HS-5 (cell line): Measurements from ENCODE around the gene SMYD5.
"Not testable (repeated sequence)": the region's sequence is repeated elsewhere in the genome, so short reads cannot be mapped to it uniquely, and the experiment has no call there.

Experiments
- DNase-seq: peaks from one replicate; pipeline ENCODE4 v3.0.0-alpha.2; 2012; ENCODE audit warnings: low read depth

SMYD5 gene

DNA sequence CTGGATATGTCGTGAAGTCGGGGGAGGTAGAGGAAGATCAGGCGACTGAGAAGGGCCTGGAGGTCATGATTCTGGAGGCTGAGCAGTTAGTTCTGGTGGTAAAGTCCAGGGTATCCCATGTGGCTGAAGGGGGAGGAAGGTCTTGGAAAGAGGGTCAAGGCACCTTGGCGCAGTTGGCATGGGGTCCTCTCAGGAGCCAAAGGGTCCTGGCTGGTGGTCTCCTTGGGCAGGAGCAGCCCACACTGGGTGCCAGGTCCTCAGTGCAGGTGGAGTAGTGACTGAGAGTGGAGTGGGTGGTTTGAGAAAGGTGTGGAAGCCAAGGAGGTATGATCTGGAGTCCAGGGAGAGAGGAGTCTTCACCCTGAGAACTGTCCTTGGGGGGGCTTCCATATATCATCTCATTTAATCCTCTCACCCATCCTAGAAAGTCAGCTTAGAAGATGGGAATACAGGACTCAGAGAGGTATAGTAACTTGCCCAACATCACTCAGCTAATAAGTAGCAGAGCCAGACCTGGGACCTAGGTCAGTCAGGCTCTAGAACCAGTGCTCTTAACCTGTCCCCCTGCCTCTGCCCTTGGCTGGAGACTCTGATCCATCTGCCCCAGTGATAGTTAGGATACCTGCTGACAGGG, 45.8 kb downstream of the SMYD5 start:
- no peak for DNase-seq

DNA sequence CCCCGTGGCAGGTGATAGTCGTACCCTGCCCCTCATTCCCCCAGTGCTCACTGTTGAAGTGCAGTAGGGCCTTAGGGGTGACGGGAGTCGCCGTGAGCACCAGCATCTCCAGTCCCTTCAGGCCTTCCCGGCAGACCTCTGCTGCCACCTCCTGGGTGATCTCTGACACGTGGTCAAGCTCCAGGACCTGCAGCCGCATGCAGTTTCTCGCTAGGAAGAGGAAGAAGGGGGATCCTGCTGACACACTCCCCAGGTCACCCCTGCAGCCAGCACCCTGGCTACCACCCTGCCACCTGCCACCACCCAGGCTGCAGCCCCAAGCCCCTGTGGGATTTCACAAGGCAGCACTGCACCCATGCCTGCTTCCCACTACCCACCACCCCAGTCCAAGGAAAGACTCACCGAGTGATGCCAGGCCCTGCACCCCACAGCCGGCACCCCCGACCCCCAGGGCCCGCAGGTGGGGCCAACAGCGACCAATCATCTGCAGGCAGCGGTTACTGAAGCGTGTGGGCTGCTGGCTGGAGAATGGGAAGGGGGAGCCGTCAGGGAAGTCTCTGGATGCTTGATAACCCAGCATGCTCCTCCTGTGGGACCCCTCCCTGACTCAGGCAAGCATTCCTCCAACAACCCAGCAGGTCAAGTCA, 46.4 kb downstream of the SMYD5 start:
- DNase-seq: no peak

DNA sequence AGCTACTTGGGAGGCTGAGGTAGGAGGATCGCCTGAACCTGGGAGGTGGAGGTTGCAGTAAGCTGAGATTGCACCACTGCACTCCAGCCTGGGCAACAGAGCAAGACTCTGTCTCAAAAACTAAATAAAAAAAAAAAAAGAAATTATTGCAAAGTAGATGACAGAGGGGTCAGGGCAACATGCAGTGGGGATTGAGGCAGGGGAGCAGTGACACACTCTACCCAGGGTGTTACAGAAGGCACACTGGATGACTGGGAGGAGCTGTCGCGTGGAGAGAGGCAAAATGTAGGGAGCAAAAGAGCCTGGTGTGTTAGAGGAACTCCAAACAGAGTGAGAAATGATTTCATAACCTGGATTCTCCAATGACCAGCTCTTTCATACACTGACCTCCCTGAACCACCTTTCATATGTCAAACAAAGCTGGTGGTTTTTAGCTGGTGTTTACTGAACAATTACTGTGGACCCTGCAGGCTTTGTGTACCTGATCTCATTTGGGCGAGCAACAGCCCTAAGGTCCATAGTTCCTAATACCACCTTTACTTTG, 48.1 kb downstream of the SMYD5 start:
- no peak for DNase-seq

DNA sequence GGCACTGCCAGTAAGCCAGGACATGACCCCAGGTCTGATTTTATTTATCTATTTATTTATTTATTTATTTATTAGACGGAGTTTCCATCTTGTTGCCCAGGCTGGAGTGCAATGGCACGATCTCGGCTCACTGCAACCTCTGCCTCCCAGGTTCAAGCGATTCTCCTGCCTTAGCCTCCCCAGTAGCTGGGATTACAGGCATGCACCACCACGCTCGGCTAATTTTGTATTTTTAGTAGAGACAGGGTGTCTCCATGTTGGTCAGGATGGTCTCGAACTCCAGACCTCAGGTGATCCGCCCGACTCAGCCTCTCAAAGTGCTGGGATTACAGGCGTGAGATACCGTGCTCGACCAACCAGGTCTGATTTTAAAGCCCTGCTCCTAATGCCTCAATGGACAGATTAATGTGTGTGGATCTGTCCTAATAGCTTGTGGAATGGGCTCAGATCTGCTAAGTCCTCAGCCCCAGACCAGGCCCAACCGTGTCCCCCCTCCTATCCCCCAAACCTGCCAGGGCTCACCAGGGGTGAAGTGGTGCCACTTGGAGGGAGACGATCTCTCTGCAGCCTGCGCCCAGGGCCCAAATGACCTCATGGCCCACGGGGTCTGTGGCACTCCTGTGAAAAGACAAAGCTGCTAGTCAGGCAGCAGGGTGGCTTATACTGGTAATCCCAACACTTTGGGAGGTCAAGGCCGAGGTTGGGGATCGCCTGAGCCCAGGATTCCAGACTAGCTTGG, 48.8 kb downstream of the SMYD5 start:
- not testable (repeated sequence) for DNase-seq

DNA sequence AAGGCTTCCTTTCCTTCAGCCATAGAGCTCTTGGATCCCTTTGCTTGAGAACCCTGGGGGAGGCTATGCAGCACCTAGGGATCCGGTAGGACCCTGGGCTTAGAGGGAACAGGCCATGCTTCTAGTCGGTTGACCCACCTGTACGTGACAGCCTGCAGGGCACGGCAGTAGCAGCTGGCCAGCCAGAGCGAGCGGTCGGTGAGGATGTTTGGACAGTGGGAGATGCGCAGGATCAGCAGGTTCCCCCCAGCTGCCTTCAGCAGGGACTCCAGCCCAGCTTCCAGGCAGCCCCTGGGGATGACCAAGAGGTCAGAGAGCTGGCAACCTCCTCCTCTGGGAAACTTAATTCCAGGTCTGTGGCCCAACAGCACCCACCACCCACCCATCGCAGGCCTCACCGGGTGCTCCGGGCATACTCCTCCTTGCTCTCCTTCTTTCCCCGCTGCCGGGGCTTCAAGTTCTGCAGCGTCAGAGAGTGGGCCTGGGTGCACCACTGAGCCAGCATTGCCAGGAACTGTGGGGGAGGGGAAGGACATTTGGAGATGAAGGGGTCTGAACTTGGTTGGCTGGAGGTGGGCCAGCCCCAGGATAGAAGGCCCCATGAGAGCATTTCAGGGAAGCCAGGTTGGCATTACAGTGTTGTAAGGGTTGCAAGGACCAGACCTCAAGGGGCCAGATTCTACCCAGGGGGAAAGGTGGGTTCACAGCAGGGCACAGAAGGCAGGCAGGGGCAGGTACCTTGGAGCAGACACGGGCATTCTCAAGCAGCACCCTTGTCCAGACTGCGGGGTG, 49.7 kb downstream of the SMYD5 start:
- DNase-seq: no peak

DNA sequence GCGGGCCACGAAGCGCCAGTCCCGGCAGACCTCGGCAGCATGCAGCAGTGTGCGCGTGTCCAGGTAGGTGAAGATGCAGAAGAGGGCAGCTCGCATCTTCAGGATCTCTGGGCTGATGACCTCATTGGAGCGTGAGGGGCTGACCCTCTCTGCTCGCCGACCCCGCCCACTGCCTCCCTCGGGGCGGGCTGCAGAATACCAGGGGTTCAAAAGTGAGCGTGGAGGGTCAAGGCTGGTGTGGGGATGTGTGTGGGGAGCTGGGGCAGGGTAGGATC, 50.2 kb downstream of the SMYD5 start:
- DNase-seq: no peak

DNA sequence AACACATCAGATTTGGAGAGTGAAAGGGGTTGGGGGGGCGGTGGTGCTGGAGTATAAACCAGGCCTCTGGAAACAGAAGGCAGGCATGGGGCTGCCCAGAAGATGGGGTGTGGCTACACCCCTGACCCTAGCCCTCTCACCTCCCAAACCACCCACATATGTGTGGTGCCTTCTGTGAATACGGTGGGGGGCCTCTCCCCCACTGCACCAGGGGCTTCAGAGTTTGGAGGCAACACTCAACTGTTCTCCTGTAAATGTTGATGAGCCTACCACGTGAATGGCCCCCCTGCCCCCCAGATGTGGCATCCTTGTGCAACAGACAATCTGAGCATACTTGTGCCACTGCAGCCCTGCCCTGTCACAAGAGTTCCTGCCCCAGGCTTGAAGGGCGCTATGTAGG, 50.7 kb downstream of the SMYD5 start:
- DNase-seq: no peak

DNA sequence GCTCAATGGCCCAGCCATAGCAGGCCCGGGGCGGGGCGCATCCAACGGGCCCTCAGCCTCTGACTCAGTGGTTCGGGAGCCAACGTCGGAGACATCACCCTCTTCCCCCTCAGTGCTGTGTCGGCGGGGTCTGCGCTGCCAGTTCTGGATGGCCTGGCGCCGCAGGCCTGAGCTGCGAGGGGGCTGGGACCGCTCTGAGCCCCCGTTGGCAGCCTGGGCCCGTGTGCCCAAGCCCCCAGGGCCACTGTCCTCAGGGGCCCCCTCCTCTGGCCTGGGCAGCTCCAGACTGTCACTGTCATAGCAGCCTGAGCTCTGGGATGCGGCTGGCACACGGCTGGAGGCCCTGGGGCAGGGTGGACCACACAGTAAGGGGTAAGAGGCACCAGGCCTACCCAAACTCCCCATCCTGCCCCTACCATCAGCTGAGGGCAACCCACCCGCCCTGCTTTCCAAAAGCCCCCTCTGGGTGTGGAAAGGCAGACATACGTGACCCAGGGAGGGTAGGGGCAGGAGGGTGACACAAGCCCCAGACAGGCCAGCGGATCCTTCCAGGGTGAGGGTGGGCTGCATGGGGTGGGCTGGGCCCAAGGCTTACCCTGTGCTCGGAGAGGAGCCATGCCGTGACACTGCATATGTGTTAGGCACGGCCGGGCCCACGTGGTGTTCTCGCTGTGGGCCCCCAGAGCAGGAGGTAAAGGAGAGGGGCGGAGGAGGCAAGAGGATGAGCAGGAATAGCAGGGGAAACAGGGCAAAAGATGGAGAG, 51.4 kb downstream of the SMYD5 start:
- no peak for DNase-seq

DNA sequence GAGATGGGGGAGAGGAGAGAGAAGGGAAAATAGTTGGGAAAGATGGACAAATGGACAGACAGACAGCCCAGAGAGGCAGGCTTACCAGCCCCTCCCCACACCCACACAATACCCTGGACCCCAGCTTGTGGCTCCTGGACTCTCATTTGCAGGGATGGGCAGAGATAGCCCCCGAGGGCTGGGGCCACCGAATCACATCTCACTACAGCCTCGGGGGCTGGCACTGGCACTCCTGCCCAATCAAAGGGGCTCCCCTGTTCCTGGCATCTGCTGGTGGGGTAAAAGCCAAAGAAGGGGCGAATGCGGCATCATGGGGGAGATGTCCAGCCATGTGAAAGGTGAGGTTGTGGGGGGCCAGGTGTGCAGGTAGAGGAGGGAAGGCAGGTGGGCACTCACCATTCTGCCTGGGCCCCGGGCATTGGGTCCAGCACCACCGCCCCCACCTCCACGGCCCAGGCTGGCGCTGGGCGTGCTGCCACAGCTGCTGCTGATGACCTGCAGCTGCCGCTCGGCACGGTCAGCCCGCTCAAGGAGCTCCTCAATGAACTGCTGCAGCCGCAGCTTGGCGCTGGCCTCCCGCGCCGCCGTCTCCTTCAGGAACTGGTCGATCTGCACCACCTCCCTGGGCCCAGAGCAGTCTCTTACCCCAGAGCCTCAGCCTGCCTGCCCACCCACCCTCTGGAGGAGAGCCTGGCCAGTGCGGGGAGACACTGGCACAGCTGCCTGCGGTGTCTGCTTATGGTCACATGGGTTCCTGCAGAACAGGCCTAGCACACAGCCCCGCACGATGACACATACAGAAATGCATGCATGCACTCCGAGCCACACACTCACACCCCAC, 52.2 kb downstream of the SMYD5 start:
- no peak for DNase-seq

DNA sequence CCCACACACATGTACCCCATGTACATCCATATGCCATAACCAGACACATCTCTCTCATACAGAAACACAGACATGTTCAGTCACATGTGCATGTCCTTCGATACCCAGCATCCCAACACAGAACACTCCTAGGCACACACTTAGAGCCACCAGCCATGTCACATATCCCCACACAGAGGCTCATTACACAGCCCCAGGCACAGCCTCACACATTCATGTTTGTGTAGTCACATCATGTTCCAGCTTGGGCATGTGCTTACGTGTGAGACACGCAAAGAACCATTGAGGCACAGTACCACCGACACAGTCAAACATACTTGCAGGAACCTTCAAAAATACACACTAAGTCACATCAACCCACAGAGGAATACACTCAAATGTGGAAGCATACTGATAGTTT, 53.0 kb downstream of the SMYD5 start:
- no peak for DNase-seq

DNA sequence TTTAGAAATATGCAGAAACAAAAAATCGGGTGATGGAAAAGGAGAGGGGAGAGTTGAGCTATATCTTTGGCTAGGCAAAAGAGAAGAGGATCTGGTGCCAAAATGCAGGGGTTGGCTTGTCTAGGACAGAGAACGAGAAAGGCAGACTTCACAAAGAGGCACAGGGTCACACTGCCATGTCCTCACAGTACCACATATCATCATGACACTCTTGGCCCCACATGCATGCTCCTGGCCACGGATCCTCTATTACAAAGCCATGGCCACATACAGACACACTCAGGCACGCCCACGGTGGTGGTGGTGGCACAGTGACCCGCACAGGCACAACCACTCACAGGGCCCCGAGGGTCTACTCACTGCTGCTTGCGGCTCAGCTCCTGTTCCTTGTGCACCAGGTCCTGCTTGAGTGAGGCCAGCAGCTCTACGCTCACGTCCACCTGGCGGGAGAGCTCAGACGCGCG, 54.4 kb downstream of the SMYD5 start:
- DNase-seq: no peak

DNA sequence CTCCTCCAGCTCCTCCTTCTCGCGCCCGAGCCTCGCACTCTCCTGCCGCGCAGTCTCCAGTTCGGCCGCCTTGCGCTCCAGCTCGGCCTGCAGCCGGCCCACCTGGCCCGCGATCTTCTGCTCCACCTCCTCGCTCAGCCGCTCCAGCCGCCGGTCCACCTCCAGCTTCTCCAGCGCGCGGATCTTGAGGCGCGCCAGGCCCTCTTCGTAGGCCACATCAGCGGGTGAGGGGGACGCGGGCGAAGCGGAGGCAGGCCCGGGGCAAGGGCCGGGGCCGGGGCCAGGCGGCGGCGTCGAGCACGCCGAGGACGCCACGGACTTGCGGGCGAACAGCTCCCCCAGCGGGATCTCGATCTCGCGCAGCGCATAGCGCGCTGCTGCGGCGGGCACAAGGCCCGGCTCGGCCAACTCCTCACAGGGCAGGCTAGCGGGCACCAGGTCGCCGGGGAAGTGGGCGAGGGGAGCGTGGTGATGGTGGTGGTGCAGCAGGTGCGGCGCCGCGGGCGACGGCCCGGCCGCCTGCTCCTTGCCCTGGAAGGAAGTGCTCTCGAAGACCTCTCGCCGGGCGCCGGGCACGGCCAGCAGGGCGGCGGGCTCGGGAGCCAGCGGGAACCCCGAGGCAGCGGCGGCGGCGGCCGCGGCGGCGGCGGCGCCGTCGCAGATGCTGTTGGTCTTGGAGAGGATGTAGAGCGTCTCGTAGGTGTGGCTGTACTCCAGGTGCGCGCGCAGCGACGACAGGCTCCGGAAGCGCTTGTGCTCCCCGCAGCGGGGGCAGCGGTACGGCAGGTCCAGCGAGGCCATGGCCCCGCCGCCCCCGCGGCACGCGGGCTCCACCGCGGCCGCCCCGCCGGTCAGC, 55.0 kb downstream of the SMYD5 start:
- DNase-seq: no peak

DNA sequence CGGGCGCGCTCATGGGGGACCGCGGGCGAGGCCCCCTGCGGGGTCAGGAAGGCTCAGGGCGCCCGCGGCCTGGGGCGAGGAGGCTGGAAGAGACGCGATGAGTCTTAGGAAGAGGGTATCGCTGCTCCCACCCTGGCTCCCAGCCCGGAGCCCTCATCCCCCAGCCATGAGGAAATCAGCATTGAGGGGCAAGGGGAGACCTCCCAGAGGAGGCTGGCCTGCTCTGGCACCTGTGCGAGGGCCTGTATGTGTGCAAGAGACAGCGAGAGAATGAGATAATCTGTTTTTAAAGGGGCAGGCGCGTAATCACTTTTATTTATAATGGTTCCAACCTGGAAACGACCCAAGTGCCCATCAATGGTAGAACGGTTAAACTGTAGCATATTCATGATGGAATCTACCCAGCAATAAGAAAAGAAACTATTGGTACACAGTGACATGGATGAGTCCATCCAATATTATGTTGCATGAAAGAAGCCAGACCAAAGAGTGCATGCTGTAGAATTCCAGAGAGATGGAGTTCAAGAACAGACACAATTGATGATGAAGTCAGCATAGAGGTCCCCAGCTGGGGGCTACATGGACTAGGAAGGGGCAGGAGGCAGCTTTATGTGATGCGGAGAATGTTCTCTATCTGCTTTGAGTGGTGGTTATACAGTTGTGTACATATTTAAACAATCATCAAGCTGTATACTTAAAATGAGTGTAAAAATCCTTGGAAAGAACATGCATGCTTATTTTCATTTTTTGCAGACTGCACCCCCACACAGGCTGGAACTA, 55.8 kb downstream of the SMYD5 start:
- no peak for DNase-seq

DNA sequence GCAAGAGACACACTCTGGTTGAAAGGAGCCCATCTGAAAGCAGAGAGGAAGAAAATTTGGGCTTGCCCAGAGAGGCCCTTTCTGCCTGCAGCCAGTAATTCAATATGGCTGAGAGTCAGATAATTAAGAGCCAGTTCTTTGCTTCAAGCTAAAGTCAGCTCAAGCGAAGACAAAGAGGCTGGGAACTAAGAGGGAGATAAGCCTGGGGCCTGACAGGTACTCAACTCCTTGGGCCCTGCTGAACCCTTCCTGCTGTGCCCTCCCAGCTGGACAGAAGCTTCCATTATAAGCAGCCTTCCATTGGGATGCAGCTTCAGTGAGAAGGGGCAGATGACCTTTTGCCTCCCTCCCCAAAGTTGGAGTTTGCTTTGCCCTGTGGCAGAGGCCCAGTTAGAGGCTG, 58.2 kb downstream of the SMYD5 start:
- DNase-seq: no peak
